Naive thymus-derived CD4-positive, alpha-beta T cell (primary cell): ENCODE measurements around the gene FRRS1L. TPM values are rescaled to one million over a fixed set of nuclear protein-coding genes. Genes with fewer than 3 reads are reported as not detected.

Experiments
- ATAC-seq: fragments of 150-1000 bp; cut with Tn5 transposase; 2 replicates; pipeline ENCODE4 v1.10.0; 2021; ENCODE audit warnings: mild to moderate bottlenecking, moderate library complexity
- CTCF ChIA-PET: fragments of 350-600 bp; sonication (Branson Sonifier 250); formaldehyde crosslinking; loops from one replicate; lab custom pipeline; 2021; ENCODE audit warnings: antibody characterized with exemption; lab: Charles Lee
- POLR2A ChIA-PET: fragments of 350-600 bp; sonication (Branson Sonifier 250); formaldehyde crosslinking; loops from one replicate; lab custom pipeline; 2021; ENCODE audit warnings: antibody characterized with exemption, inconsistent platforms; lab: Charles Lee
- DNase-seq, 9 donors: peaks; one replicate each; pipeline versions ENCODE4 v3.0.0 to v3.0.0-alpha.2; 2020 to 2022; ENCODE audit warnings: mixed read lengths in 1 of 9
- H3K27ac ChIP-seq: one replicate; pipeline ENCODE4 v1.7.0; 2013; ENCODE audit warnings: mild to moderate bottlenecking, low read depth, low read length, moderate library complexity
- H3K27me3 ChIP-seq, 2 donors: one replicate each; pipeline ENCODE4 v1.7.0; 2013; ENCODE audit warnings: low read length in 2 of 2, mild to moderate bottlenecking in 2 of 2, moderate library complexity in 2 of 2; ENCODE audit not compliant: control insufficient read depth in 2 of 2, insufficient read depth in 2 of 2
- H3K36me3 ChIP-seq, 3 experiments: 1 replicate in 2 of 3; 2 replicates in 1 of 3; pipeline ENCODE4 v1.7.0; 2013; ENCODE audit warnings: low read length in 3 of 3, mild to moderate bottlenecking in 3 of 3, moderate library complexity in 1 of 3; ENCODE audit not compliant: insufficient read depth in 3 of 3, control insufficient read depth in 2 of 3
- H3K4me1 ChIP-seq, 2 donors: one replicate each; pipeline ENCODE4 v1.7.0; 2013; ENCODE audit warnings: low read length in 2 of 2, mild to moderate bottlenecking in 2 of 2, moderate library complexity in 1 of 2; ENCODE audit not compliant: control insufficient read depth in 2 of 2, insufficient read depth in 2 of 2
- H3K4me3 ChIP-seq: 2 replicates; pipeline ENCODE4 v1.7.0; 2013; ENCODE audit warnings: mild to moderate bottlenecking, low read length
- H3K9me3 ChIP-seq, 3 experiments: 1 replicate in 2 of 3; 2 replicates in 1 of 3; pipeline ENCODE4 v1.7.0; 2013; ENCODE audit warnings: low read length in 3 of 3; ENCODE audit not compliant: control insufficient read depth in 2 of 3
- H3K27ac Mint-ChIP-seq, 9 donors: one replicate each; pipeline ENCODE4 v1.8.0; 2020 to 2022; ENCODE audit warnings: mixed read lengths in 9 of 9, mild to moderate bottlenecking in 8 of 9, moderate library complexity in 5 of 9, inconsistent platforms in 2 of 9
- H3K27me3 Mint-ChIP-seq, 5 donors: one replicate each; pipeline ENCODE4 v1.8.0; 2021 to 2022; ENCODE audit warnings: mixed read lengths in 5 of 5, mild to moderate bottlenecking in 1 of 5
- H3K36me3 Mint-ChIP-seq, 5 donors: one replicate each; pipeline ENCODE4 v1.8.0; 2020 to 2022; ENCODE audit warnings: mixed read lengths in 5 of 5, mild to moderate bottlenecking in 3 of 5, inconsistent platforms in 1 of 5
- H3K4me1 Mint-ChIP-seq, 7 donors: one replicate each; pipeline ENCODE4 v1.8.0; 2020 to 2022; ENCODE audit warnings: mixed read lengths in 7 of 7, mild to moderate bottlenecking in 3 of 7, inconsistent platforms in 1 of 7
- H3K4me3 Mint-ChIP-seq, 10 donors: one replicate each; pipeline ENCODE4 v1.8.0; 2020 to 2022; ENCODE audit warnings: mild to moderate bottlenecking in 10 of 10, mixed read lengths in 10 of 10, moderate library complexity in 6 of 10, inconsistent platforms in 2 of 10
- H3K9me3 Mint-ChIP-seq, 11 donors: one replicate each; pipeline ENCODE4 v1.8.0; 2020 to 2022; ENCODE audit warnings: mixed read lengths in 11 of 11, mild to moderate bottlenecking in 4 of 11, inconsistent platforms in 1 of 11, moderate library complexity in 1 of 11
- intact Hi-C, 2 donors: fragments of 100-400 bp; cut with micrococcal nuclease; formaldehyde crosslinking; loops; one replicate each; pipeline ENCODE4 v1.15.1; 2023
- polyA plus RNA-seq, 2 donors: library from polyadenylated mRNA; unstranded; fragments of 300-500 nt; fragmentation: Illumina TruSeq; gene quantifications; one replicate each; pipeline ENCODE4 v1.2.3, GENCODE V29; 2021
- total RNA-seq, 6 experiments: library from RNA in 5 of 6; stranded (reverse) in 5 of 6; gene quantifications; 1 replicate in 5 of 6; 2 replicates in 1 of 6; pipeline ENCODE4 v1.2.3 and lab custom pipeline; 2021 to 2026

The FRRS1L gene
- total and polyA plus RNA-seq, 7 experiments from 2014 or later, result not detected

- CTCF ChIA-PET, result no interaction called here
- POLR2A ChIA-PET, result interaction anchor here (1.1 to 1.3 kb wide), 2 partner anchors 17 to 18 kb away, joined by 3 to 7 read pairs; no protein-coding TSS in a partner anchor
These were observed 52.4 kb downstream of the FRRS1L start for GRCh38 chr9:109114670-109115069.

GRCh38 chr9:109113892-109114609 is 53.0 kb downstream of the FRRS1L start:
- Histone ChIP-seq H3K4me3 (no peak overlapping the region), H3K4me1 (peaks cover 32 to 64% of the 10 kb centered on the region in 2 donors), H3K9me3 (no peaks in the 10 kb centered on the region), H3K27ac (no peak overlapping the region), H3K27me3 (no peaks in the 10 kb centered on the region), H3K36me3 (no peaks in the 10 kb centered on the region)
- Mint-ChIP-seq H3K4me3 (peak overlapping the region in 9 of 10 donors; percentile 43 to 70 (median 66)), H3K4me1 (peaks cover 65 to 94% (median 91%) of the 10 kb centered on the region in 7 donors), H3K9me3 (no peaks in the 10 kb centered on the region), H3K27ac (peak overlapping the region in 8 of 9 donors; percentile 67 to 98 (median 74)), H3K36me3 (peaks cover 0 to 19% (median 12%) of the 10 kb centered on the region in 5 donors), H3K27me3 (no peaks in the 10 kb centered on the region)
- POLR2A ChIA-PET, result interaction anchor here (1.1 kb wide), 1 partner anchor 17 kb away, joined by 7 read pairs; no protein-coding TSS in a partner anchor
- CTCF ChIA-PET, result no interaction called here
- intact Hi-C loops, result loop anchor here in 1 of 2 donors (10.0 kb wide), 3 partner anchors 781 to 1829 kb away; partner anchors contain the start of gene RAD23B
- DNase-seq (no peak), ATAC-seq (no peak)

More at GRCh38 chr9:109114670-109115069, 52.4 kb downstream of the FRRS1L start:
- ATAC-seq (no peak), DNase-seq (no peak)
- Histone ChIP-seq H3K4me1 (peaks cover 32 to 62% of the 10 kb centered on the region in 2 donors), H3K36me3 (no peaks in the 10 kb centered on the region), H3K4me3 (no peak overlapping the region), H3K9me3 (no peaks in the 10 kb centered on the region), H3K27ac (no peak overlapping the region), H3K27me3 (no peaks in the 10 kb centered on the region)
- H3K4me3 Mint-ChIP-seq, result peak overlapping the region in 9 of 10 donors; percentile 43 to 70 (median 66)
- peaks cover 0 to 19% (median 12%) of the 10 kb centered on the region in 5 donors for H3K36me3 Mint-ChIP-seq
- no peaks in the 10 kb centered on the region for H3K9me3 Mint-ChIP-seq
- H3K27ac Mint-ChIP-seq, result peak overlapping the region in 8 of 9 donors; percentile 43 to 98 (median 72)
- intact Hi-C loops, result loop anchor here (5.0 to 10.0 kb wide), 7 partner anchors 32 to 1830 kb away; partner anchors contain the start of genes EPB41L4B (in 1 of the 2), RAD23B (in 1 of the 2) and TXN (in 1 of the 2)
- H3K4me1 Mint-ChIP-seq, result peaks cover 63 to 88% (median 85%) of the 10 kb centered on the region in 7 donors
- no peaks in the 10 kb centered on the region for H3K27me3 Mint-ChIP-seq

GRCh38 chr9:109113254-109113653 is 53.8 kb downstream of the FRRS1L start:
- no peak overlapping the region for H3K27ac ChIP-seq

GRCh38 chr9:109110329-109111021 is 56.6 kb downstream of the FRRS1L start:
- intact Hi-C loops, result loop anchor here (1.0 to 10.0 kb wide), 6 partner anchors 8 to 1826 kb away; partner anchors contain the start of genes TMEM245 (in 2 of the 2) and RAD23B (in 1 of the 2)

More at GRCh38 chr9:109113254-109113653, 53.8 kb downstream of the FRRS1L start:
- intact Hi-C loops, result loop anchor here in 1 of 2 donors (10.0 kb wide), 3 partner anchors 782 to 1828 kb away; partner anchors contain the start of gene RAD23B
- no peaks in the 10 kb centered on the region for H3K9me3 ChIP-seq
- H3K27me3 ChIP-seq, result no peaks in the 10 kb centered on the region
- POLR2A ChIA-PET, result no interaction called here
- Mint-ChIP-seq H3K27ac (peak overlapping the region in 8 of 9 donors; percentile 62 to 98 (median 80)), H3K36me3 (peaks cover 0 to 19% (median 12%) of the 10 kb centered on the region in 5 donors), H3K4me1 (peaks cover 65 to 98% (median 96%) of the 10 kb centered on the region in 7 donors), H3K4me3 (peak overlapping the region in 7 of 10 donors; percentile 6 to 68 (median 45)), H3K9me3 (no peaks in the 10 kb centered on the region), H3K27me3 (no peaks in the 10 kb centered on the region)
- H3K4me3 ChIP-seq, result no peak overlapping the region
- H3K4me1 ChIP-seq, result peaks cover 28 to 68% of the 10 kb centered on the region in 2 donors
- no peak for ATAC-seq
- no peaks in the 10 kb centered on the region for H3K36me3 ChIP-seq
- CTCF ChIA-PET, result no interaction called here
- DNase-seq, result no peak

GRCh38 chr9:109109967-109110328 is 57.1 kb downstream of the FRRS1L start:
- DNase-seq (no peak), ATAC-seq (no peak)
- peak overlapping the region in 9 of 10 donors; percentile 53 to 87 (median 70) for H3K4me3 Mint-ChIP-seq
- H3K27ac Mint-ChIP-seq, result peak overlapping the region; percentile 84 to 98 (median 94)
- Histone ChIP-seq H3K4me3 (no peak overlapping the region), H3K27me3 (no peaks in the 10 kb centered on the region), H3K36me3 (peaks cover 0 to 8% (median 7%) of the 10 kb centered on the region in 3 experiments), H3K27ac (peak overlapping the region; percentile 77), H3K9me3 (no peaks in the 10 kb centered on the region), H3K4me1 (peaks cover 18 to 52% of the 10 kb centered on the region in 2 donors)
- POLR2A ChIA-PET, result interaction anchor here (1.0 to 3.5 kb wide), 3 partner anchors 9 to 13 kb away, joined by 7 to 34 read pairs (median 11); partner anchors contain the start of gene TMEM245
- peaks cover 0 to 19% (median 10%) of the 10 kb centered on the region in 5 donors for H3K36me3 Mint-ChIP-seq
- CTCF ChIA-PET, result interaction anchor here (1.3 kb wide), 1 partner anchor 9 kb away, joined by 4 read pairs; no protein-coding TSS in a partner anchor
- H3K9me3 Mint-ChIP-seq, result no peaks in the 10 kb centered on the region
- no peaks in the 10 kb centered on the region for H3K27me3 Mint-ChIP-seq
- H3K4me1 Mint-ChIP-seq, result peaks cover 58 to 87% (median 84%) of the 10 kb centered on the region in 7 donors
- intact Hi-C loops, result loop anchor here (1.0 to 10.0 kb wide), 6 partner anchors 8 to 1825 kb away; partner anchors contain the start of genes TMEM245 (in 2 of the 2) and RAD23B (in 1 of the 2)

More at GRCh38 chr9:109110329-109111021, 56.6 kb downstream of the FRRS1L start:
- Mint-ChIP-seq H3K4me1 (peaks cover 60 to 90% (median 89%) of the 10 kb centered on the region in 7 donors), H3K4me3 (peak overlapping the region; percentile 18 to 87 (median 69)), H3K27ac (peak overlapping the region; percentile 84 to 98 (median 94)), H3K27me3 (no peaks in the 10 kb centered on the region), H3K9me3 (no peaks in the 10 kb centered on the region), H3K36me3 (peaks cover 0 to 14% (median 5%) of the 10 kb centered on the region in 5 donors)
- Histone ChIP-seq H3K4me1 (peaks cover 18 to 52% of the 10 kb centered on the region in 2 donors), H3K27me3 (no peaks in the 10 kb centered on the region), H3K27ac (peak overlapping the region; percentile 77), H3K4me3 (peak overlapping the region; percentile 28), H3K9me3 (no peaks in the 10 kb centered on the region), H3K36me3 (peaks cover 0 to 3% (median 2%) of the 10 kb centered on the region in 3 experiments)
- ATAC-seq, result peak; percentile 88
- CTCF ChIA-PET, result no interaction called here
- peak in 7 of 9 donors; percentile 46 to 73 (median 63) for DNase-seq
- POLR2A ChIA-PET, result interaction anchor here (0.6 to 3.5 kb wide), 4 partner anchors 9 to 27 kb away, joined by 3 to 34 read pairs (median 5); partner anchors contain the start of gene TMEM245
